Left cardiac atrium (tissue), 4 donors: ENCODE data around the gene GMPR. TPM values are rescaled to one million over a fixed set of nuclear protein-coding genes. Genes with fewer than 3 reads are reported as not detected.

Experiments
- ATAC-seq, 2 donors: fragments of 200-7000 bp; cut with Tn5 transposase; one replicate each; pipeline ENCODE4 v1.9.1; 2020; ENCODE audit warnings: mild to moderate bottlenecking in 2 of 2, moderate library complexity in 2 of 2
- DNase-seq: peaks from one replicate; pipeline ENCODE4 v3.0.0-alpha.2; 2020
- intact Hi-C, 2 donors: fragments of 100-400 bp; cut with DNase I; formaldehyde crosslinking; loops; one replicate each; pipeline versions ENCODE4 v1.14.1 to v1.15.1; 2022 to 2023
- total RNA-seq, 2 donors: library from RNA; stranded (reverse); fragmentation: NEBNext Ultra II Directional; extraction: Animal tissue kit (Norgen Biotek cat#: 25700); gene quantifications; one replicate each; pipeline ENCODE4 v1.2.1, GENCODE V29; 2021
- donor health status: DM: no; HTN: yes; CAD: no.
- donor health status: DM: no; HTN: yes; CAD: no; lungs with severe emphysema.
- donor health status: DM: yes; HTN: yes; CAD: no.
- donor health status: Dilated cardiomyopathy.

GMPR gene
- total RNA-seq, 2 donors from 2014 or later: 58.8 to 65.2 TPM

DNA sequence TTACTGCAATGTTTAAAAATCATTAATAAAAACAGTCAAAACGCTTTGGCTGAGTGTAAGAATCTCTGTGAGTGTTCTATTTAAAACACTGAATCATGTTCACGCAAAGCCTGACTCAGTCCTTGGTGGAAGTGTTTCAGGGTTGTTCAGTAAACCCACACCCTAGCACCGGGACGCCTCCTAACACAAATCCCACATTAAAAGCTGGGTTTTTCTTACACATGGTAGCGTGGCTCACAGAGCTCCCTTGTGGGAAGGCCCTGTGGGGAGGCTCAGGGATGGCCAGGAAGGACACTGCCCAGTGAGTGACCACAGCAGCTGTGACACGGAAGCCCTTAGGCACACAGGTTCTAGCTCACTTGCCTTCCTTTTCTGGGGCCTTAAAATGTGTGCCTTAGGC is 80.2 kb downstream of the GMPR start:
- no peak for DNase-seq
- ATAC-seq: peak in 1 of 2 donors; percentile 12
- intact Hi-C loops: no loop called here

- DNase-seq (no peak), ATAC-seq (no peak)
- intact Hi-C loops: no loop called here
Observed at GRCh38 chr6:16318953-16319720, 80.8 kb downstream of the GMPR start.

- DNase-seq (peak; percentile 77), ATAC-seq (peak; percentile 82 to 86)
- intact Hi-C loops: no loop called here
Observed at GRCh38 chr6:16319813-16320532, 81.6 kb downstream of the GMPR start.

DNA sequence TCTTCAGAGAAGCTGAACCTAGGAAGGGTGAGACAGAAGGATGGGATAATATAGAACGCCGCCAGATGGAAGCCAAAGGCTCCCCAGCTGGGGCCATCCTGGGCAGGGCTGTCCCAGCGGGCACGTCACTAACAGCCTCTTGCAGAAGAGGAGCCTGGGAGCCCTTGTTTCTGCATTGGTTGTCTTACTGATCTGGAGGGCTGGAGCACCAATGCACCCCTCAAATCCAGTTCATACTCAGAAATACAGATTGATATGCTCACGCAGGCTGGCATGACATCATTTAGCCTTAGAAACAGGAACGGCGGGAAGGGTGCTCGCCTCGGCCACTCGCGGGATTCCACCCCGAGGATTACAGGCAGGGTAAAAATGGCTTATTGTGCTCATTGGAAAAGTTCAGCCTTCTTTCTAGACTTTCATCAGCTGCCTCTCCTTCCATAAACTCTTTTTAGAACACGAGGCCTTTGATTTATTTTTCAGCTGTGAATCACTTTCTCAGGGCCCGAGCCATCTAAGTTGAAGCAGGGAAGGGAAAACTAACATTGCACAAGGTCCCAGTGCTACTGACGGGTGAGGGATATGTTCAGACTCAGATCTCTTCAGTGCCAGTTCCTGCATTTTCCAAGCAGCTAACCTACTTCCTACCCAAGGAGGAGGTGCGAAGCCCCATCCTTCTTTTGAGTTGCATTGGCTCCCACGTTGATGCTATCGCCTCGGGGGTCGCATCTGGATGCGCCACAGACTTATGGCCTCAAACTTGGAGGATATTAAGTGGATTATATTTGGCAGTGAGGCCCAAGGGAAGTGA is 82.3 kb downstream of the GMPR start:
- intact Hi-C loops: no loop called here
- ATAC-seq (peak; percentile 36 to 37), DNase-seq (peak; percentile 36)

DNA sequence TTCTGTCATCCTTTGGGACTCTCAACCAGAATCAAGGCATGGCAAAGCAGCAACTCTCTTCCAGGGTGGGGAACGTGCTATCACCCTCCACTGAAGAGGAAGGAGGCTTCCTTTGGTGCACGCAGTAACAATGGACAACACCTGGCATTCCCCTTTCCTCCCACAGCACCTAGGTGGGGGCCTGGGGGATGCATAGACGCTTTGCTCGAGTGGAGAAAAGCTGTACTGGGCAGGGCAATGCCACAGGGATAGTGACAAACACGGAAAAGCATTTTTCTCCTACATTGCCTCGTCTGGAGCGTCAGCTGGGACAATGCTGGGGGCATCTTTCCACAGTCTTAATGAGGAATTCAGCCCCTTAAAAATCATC is 82.9 kb downstream of the GMPR start:
- intact Hi-C loops: no loop called here
- DNase-seq: no peak
- no peak for ATAC-seq

DNA sequence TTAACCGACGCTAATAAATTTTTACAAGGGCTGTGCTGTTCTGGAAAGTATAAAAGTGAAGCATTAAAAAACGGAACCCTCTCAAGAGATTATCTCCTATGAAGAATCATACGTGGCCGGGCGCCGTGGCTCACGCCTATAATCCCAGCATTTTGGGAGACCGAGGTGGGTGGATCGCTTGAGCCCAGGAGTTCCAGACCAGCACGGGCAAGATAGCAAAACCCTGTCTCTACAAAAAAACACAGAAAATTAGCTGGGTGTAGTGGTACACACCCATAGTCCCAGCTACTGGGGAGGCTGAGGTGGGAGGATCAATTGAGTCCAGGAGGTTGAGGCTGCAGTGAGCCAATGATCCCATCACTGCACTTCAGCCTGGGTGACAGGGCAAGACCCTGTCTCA is 83.4 kb downstream of the GMPR start:
- no peak for ATAC-seq
- intact Hi-C loops: no loop called here
- DNase-seq: no peak

GRCh38 chr6:16322666-16323312 is 84.4 kb downstream of the GMPR start:
- ATAC-seq (peak; percentile 70 to 74), DNase-seq (peak; percentile 65)
- intact Hi-C loops: no loop called here

DNA sequence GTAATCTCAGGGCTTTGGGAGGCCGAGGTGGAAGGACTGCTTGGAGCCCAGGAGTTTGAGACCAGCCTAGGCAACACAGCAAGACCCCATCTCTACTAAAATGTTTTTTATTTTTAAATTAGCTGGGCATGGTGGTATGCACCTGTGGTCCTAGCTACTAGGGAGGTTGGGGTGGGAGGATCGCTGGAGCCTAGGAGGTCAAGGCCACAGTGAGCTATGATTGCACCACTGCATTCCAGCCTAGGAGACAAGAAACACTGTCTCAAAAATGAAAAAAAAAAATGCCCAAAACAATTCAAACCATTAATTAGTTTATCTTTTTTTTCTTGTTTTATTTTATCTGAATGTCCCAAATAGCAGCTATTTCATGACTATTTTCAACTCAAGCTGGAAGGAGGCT is 85.8 kb downstream of the GMPR start:
- no peak for ATAC-seq
- no peak for DNase-seq
- intact Hi-C loops: no loop called here

DNA sequence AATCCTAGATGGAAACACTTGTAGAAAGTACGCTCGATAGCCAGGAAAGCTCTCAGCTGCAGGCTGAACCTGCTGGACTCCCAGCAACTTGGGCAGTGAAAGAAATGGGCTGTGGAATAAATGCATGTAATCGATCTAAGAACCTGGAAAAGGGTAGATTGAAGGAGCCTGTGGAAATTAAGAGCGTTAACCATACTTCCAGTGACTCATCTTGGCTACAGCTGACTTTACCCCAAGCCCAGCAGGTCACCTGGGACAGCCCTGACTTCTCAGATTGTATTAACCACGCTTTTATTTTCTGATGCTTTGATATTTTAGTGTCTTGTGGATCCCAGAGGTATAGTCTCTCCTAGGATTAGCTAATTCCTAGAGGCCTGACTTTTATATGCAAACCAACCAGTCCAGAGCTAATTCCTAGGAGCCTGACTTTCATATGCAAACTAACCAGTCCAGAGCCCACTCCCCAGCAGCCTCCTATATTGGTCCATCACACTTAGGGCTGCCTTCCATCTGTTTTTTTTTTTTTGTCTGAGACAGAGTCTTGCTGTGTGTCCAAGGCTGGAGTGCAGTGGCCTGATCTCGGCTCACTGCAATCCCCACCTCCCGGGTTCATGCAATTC is 86.3 kb downstream of the GMPR start:
- DNase-seq (no peak), ATAC-seq (no peak)
- intact Hi-C loops: no loop called here

DNA sequence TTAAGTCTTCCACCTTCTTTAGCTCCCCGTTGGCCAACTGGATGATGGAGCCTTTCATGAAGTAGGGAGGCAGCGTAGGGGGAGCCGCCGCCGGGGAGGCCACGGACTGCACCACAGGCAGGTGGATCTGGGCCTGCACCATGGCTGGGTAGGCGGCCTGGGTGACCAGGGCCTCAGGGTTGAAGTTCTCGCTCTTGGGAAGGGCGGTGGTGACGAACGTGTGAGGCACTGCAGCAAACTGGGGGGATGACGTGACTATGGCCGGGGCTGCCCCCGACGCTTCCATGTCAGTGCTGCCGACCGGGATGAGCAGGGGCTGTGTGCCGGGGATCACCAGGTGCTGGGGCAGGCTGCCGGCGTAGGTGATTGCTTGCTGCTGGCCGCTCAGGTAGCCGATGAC is 88.1 kb downstream of the GMPR start:
- DNase-seq: no peak
- no peak for ATAC-seq
- intact Hi-C loops: no loop called here

GRCh38 chr6:16326971-16327776 is 88.8 kb downstream of the GMPR start:
- ATAC-seq: no peak
- intact Hi-C loops: no loop called here
- no peak for DNase-seq

GRCh38 chr6:16327777-16328325 is 89.5 kb downstream of the GMPR start:
- DNase-seq (no peak), ATAC-seq (no peak)
- intact Hi-C loops: no loop called here

DNA sequence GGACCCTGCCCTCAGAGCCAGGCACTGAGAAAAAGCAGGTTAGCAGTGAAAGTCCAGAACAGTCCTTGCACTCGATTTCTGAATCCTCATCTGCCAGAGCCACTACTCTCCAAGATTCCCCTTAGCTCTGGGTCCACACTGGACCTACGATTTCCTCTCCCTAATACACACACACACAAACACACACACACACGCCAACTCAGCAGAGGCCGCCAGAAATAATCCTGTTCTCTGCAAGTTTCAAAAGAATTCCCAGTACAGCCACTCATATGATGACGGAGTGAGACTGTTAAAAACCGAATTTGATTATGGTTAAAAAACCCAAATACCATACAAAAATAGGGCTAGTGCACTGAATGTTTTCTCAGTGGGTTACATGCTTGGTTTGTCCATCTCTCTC is 90.8 kb downstream of the GMPR start:
- DNase-seq (no peak), ATAC-seq (no peak)
- intact Hi-C loops: no loop called here

GRCh38 chr6:16331384-16332174 is 93.2 kb downstream of the GMPR start:
- peak; percentile 69 to 75 for ATAC-seq
- peak; percentile 77 for DNase-seq

GRCh38 chr6:16332175-16332542 is 93.8 kb downstream of the GMPR start:
- ATAC-seq: peak; percentile 79 to 81
- peak; percentile 78 for DNase-seq
- intact Hi-C loops: loop anchor here (5.0 to 10.0 kb wide), 5 partner anchors 80 to 753 kb away; partner anchors contain the start of gene ATXN1 (in 2 of the 2)

More at GRCh38 chr6:16331384-16332174, 93.2 kb downstream of the GMPR start:
- intact Hi-C loops: loop anchor here (2.0 to 10.0 kb wide), 6 partner anchors 77 to 753 kb away; partner anchors contain the start of gene ATXN1 (in 2 of the 2)

DNA sequence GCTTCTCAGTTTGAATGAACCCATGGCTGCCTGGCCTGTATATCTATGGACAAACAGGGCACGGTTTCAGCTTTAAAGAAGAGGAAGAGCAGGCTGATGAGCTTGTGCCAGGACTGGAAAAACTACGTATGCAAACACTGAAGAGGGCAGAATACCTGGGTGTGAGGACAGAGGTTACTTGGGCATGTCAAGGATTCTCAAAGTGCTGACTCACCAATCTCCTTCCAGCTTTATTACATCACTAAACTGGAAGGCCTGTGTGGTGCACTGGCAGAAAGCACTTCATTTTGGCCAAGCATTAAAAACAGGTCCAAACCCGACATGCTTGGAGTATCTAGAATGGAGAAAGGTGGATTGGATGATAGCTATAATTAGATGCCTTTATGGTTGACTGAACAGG is 95.2 kb downstream of the GMPR start:
- DNase-seq: no peak
- intact Hi-C loops: loop anchor here (5.0 to 10.0 kb wide), 5 partner anchors 79 to 751 kb away; partner anchors contain the start of gene ATXN1 (in 2 of the 2)
- ATAC-seq: peak in 1 of 2 donors; percentile 68

DNA sequence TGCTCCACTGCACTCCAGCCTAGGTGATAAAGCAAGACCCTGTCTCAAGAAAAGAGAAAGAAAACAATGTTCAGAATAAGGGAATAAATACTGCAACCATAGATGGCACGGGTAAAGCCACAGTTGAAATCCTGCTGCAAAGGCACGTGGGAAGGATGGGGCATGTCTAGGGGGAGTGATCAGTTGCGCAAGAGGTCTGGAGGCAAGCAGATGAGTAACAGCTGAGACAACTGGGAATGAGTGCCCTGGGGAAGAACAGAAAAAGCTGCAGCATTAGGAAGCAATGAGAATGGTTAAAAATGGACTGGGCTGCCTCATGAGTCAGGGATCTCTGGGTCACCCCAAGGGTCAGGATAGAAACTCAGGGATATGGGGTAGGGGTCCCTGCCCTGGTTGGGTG is 96.3 kb downstream of the GMPR start:
- intact Hi-C loops: loop anchor here (5.0 to 10.0 kb wide), 5 partner anchors 78 to 750 kb away; partner anchors contain the start of gene ATXN1 (in 2 of the 2)
- DNase-seq (peak; percentile 70), ATAC-seq (peak in 1 of 2 donors; percentile 69)
